Activated CD8-positive, alpha-beta T cell treated with anti-CD3 and anti-CD28 coated beads for 36 hours (primary cell): ENCODE results near the gene BAD. TPM values are rescaled to one million over a fixed set of nuclear protein-coding genes. Genes with fewer than 3 reads are reported as not detected.

Experiments
- ATAC-seq: fragments of 200-7000 bp; cut with Tn5 transposase; one replicate; pipeline ENCODE4 v1.10.0; 2021; ENCODE audit warnings: mild to moderate bottlenecking, moderate library complexity
- CTCF ChIA-PET: fragments of 350-600 bp; sonication (Branson Sonifier 250); formaldehyde crosslinking; loops from one replicate; lab custom pipeline; 2021; ENCODE audit warnings: antibody characterized with exemption; lab: Charles Lee
- POLR2A ChIA-PET: fragments of 350-600 bp; sonication (Branson Sonifier 250); formaldehyde crosslinking; loops from one replicate; lab custom pipeline; 2021; ENCODE audit warnings: antibody characterized with exemption; lab: Charles Lee
- DNase-seq: peaks from one replicate; pipeline ENCODE4 v3.0.0-alpha.2; 2020
- H3K27ac Mint-ChIP-seq: one replicate; pipeline ENCODE4 v1.8.0; 2021; ENCODE audit warnings: mild to moderate bottlenecking, mixed read lengths
- H3K27me3 Mint-ChIP-seq: one replicate; pipeline ENCODE4 v1.8.0; 2021; ENCODE audit warnings: mixed read lengths
- H3K36me3 Mint-ChIP-seq: one replicate; pipeline ENCODE4 v1.8.0; 2021; ENCODE audit warnings: low read depth, mixed read lengths
- H3K4me1 Mint-ChIP-seq: one replicate; pipeline ENCODE4 v1.8.0; 2021; ENCODE audit warnings: low read depth, mixed read lengths
- H3K4me3 Mint-ChIP-seq: one replicate; pipeline ENCODE4 v1.8.0; 2021; ENCODE audit warnings: mild to moderate bottlenecking, moderate library complexity, mixed read lengths
- H3K9me3 Mint-ChIP-seq: one replicate; pipeline ENCODE4 v1.8.0; 2021; ENCODE audit warnings: mixed read lengths
- CTCF ChIP-seq: fragments of 200-600 bp; IDR thresholded peaks from one replicate; pipeline ENCODE4 v1.8.0; 2022; ENCODE audit warnings: antibody characterized with exemption, mild to moderate bottlenecking
- intact Hi-C: fragments of 100-400 bp; cut with micrococcal nuclease; formaldehyde crosslinking; loops from one replicate; pipeline ENCODE4 v1.10.0; 2022
- total RNA-seq, 2 experiments: library from RNA; stranded (reverse); gene quantifications; one replicate each; pipeline ENCODE4 v1.2.3, GENCODE V29; 2021

The BAD gene
- total RNA-seq, 2 experiments from 2014 or later: 17.2 to 17.7 TPM

DNA sequence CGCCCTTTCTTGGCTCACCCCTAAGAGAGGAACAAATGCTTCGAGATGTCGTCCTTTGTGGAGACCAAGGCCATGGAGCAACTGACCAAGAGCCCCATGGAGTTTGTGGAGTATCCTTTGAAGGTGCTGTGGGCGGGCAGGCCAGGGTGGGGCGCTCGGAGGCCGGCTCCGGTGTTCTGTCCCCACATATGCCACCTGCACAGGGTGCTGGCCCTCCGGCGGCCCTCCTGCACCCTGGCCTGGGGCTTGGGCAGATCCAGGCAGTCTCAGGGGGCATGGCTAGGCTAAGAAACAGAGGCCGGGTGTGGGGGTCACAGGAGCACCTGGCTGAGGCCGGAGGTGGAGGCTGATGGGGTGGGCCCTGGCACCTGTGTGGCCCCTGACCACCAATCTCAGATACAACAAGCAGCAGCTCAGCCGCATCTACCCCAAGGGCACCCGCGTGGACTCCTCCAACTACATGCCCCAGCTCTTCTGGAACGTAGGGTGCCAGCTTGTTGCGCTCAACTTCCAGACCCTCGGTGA, 22.8 kb downstream of the BAD start:
- CTCF ChIA-PET: interaction anchor here (1.8 kb wide), 1 partner anchor 10 kb away, joined by 8 read pairs; the partner anchor contains the start of gene PLCB3
- H3K36me3 Mint-ChIP-seq: peaks cover 12% of the 10 kb centered on the region
- ATAC-seq: no peak
- H3K9me3 Mint-ChIP-seq: no peaks in the 10 kb centered on the region
- intact Hi-C loops: no loop called here
- no peak for TF ChIP-seq CTCF
- DNase-seq: no peak
- no peaks in the 10 kb centered on the region for H3K27me3 Mint-ChIP-seq
- H3K27ac Mint-ChIP-seq: no peak overlapping the region
- POLR2A ChIA-PET: interaction anchor here (0.9 to 2.1 kb wide), 2 partner anchors 9 to 18 kb away, joined by 5 to 6 read pairs; no protein-coding TSS in a partner anchor
- no peak overlapping the region for H3K4me3 Mint-ChIP-seq
- peaks cover 12% of the 10 kb centered on the region for H3K4me1 Mint-ChIP-seq

DNA sequence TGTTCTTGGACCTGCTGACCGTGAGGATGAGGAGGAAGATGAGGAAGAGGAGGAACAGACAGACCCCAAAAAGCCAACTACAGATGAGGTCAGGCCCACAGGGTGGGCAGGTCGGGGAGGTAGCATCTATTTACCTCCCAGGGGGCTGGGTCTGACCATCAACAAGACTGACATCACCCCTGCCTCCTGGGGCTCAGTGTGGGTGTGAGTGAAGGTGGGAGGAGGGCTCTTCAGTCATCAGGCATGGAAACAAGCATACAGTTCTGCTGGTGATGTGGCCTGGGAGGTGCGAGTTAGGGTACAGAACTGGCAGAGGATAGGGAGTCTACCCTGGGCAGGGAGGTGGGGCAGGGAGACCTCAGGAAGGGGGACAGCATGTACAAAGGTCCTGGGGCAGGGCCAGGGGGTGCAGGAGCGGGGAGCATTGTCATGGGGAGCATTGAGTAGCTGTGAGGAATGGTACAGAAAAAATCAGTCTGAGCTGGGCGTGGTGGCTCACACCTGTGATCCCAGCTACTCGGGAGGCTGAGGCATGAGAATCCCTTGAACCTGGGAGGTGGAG, 24.2 kb downstream of the BAD start:
- H3K4me3 Mint-ChIP-seq: no peak overlapping the region
- no peaks in the 10 kb centered on the region for H3K27me3 Mint-ChIP-seq
- ATAC-seq (peak; percentile 37), DNase-seq (no peak)
- no peak for TF ChIP-seq CTCF
- peaks cover 12% of the 10 kb centered on the region for H3K4me1 Mint-ChIP-seq
- H3K9me3 Mint-ChIP-seq: no peaks in the 10 kb centered on the region
- intact Hi-C loops: no loop called here
- CTCF ChIA-PET: interaction anchor here (1.8 kb wide), 1 partner anchor 9 kb away, joined by 8 read pairs; the partner anchor contains the start of gene PLCB3
- peaks cover 14% of the 10 kb centered on the region for H3K36me3 Mint-ChIP-seq
- peak overlapping the region; percentile 32 for H3K27ac Mint-ChIP-seq
- POLR2A ChIA-PET: interaction anchor here (2.1 to 2.7 kb wide), 2 partner anchors 8 to 17 kb away, joined by 6 to 14 read pairs; no protein-coding TSS in a partner anchor

GRCh38 chr11:64259533-64260067, 24.9 kb downstream of the BAD start:
- DNase-seq: no peak
- TF ChIP-seq CTCF: no peak
- POLR2A ChIA-PET: interaction anchor here (0.6 to 2.7 kb wide), 3 partner anchors 9 to 74 kb away, joined by 4 to 14 read pairs (median 6); partner anchors contain the start of gene STIP1
- Mint-ChIP-seq H3K4me1 (peaks cover 12% of the 10 kb centered on the region), H3K36me3 (peaks cover 14% of the 10 kb centered on the region), H3K4me3 (no peak overlapping the region), H3K27ac (peak overlapping the region; percentile 32), H3K27me3 (no peaks in the 10 kb centered on the region), H3K9me3 (no peaks in the 10 kb centered on the region)
- ATAC-seq: peak; percentile 40
- CTCF ChIA-PET: interaction anchor here (1.6 kb wide), 1 partner anchor 24 kb away, joined by 3 read pairs; the partner anchor contains the start of gene BAD
- intact Hi-C loops: no loop called here

GRCh38 chr11:64258946-64259532, 25.4 kb downstream of the BAD start:
- ATAC-seq: peak; percentile 11
- peaks cover 14% of the 10 kb centered on the region for H3K36me3 Mint-ChIP-seq
- no peaks in the 10 kb centered on the region for H3K27me3 Mint-ChIP-seq
- intact Hi-C loops: no loop called here
- TF ChIP-seq CTCF: no peak
- H3K4me3 Mint-ChIP-seq: no peak overlapping the region
- ChIA-PET POLR2A (interaction anchor here (0.6 to 2.7 kb wide), 3 partner anchors 9 to 73 kb away, joined by 4 to 14 read pairs (median 6); partner anchors contain the start of gene STIP1), CTCF (interaction anchor here (1.6 kb wide), 1 partner anchor 25 kb away, joined by 3 read pairs; the partner anchor contains the start of gene BAD)
- no peaks in the 10 kb centered on the region for H3K9me3 Mint-ChIP-seq
- no peak for DNase-seq
- peaks cover 12% of the 10 kb centered on the region for H3K4me1 Mint-ChIP-seq
- no peak overlapping the region for H3K27ac Mint-ChIP-seq
